Measurements from ENCODE around the gene MAU2. TPM values are rescaled to one million over a fixed set of nuclear protein-coding genes. Genes with fewer than 3 reads are reported as not detected.

The MAU2 gene
- total and polyA plus RNA-seq, 2 of the 13 experiments (the other 11 are each of a cell fraction or from before 2014, with no cell fraction given), result 16.8 to 33.8 TPM

DNA sequence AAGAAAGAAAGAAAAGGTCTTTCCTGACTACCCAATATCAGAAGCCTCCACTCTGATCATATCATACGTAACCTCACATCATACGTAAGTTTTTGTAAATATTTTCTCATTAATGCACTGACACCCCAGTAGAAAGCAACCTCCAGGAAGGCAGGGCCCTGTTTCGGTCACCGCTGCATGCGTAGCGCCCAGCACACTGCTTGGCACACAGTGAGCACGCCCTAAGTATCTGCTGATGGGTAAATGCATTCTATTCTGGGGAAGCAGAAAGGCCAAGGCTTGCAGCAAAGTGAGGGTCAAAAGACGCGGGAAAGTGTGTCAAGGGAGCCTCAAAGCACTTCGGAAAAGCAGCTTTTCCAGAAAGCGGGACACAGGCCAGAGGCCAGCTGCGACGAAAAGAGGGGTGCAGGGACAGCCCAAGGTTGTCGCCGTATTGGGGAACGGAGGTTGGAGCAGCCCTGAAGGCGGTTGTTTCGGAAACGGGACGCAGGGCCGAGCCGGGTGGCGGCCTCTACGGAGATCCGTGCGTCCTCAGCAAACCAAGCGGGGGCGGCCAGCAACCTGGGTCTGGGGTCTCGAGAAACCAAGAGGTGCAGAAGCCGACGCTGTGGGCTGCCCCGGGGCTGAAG is 783 bp upstream of the MAU2 start (continued):
- TF ChIP-seq, protein P1, sequence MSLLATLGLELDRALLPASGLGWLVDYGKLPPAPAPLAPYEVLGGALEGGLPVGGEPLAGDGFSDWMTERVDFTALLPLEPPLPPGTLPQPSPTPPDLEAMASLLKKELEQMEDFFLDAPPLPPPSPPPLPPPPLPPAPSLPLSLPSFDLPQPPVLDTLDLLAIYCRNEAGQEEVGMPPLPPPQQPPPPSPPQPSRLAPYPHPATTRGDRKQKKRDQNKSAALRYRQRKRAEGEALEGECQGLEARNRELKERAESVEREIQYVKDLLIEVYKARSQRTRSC (CRISPR knock-in tag; IDR thresholded peaks at IDR 0.05; ENCODE audit: low read depth), result no peak
- TF ChIP-seq DPF2 (CRISPR knock-in tag; IDR thresholded peaks at IDR 0.05; ENCODE audit: borderline replicate concordance, low read depth) (no peak), FOXA1 (IDR thresholded peaks at IDR 0.05) (no peak), FOXA1 (CRISPR knock-in tag; IDR thresholded peaks at IDR 0.05) (no peak), LCORL (IDR thresholded peaks at IDR 0.05) (no peak), LCORL (CRISPR knock-in tag; IDR thresholded peaks at IDR 0.05) (no peak; the same call in 1 of the 2 replicates), TRIM24 (CRISPR knock-in tag; IDR thresholded peaks at IDR 0.05) (no peak), TMF1 (CRISPR knock-in tag; IDR thresholded peaks at IDR 0.05; ENCODE audit: low read depth) (0 out of 2 replicates have a peak, but pooled peaks have one; percentile 11), ZNF326 (CRISPR knock-in tag; IDR thresholded peaks at IDR 0.05; ENCODE audit: borderline replicate concordance) (no peak), EZH2 (conservative IDR thresholded peaks at IDR 0.05; ENCODE audit: low read depth, low read length) (no peak), ZNF484 (CRISPR knock-in tag; IDR thresholded peaks at IDR 0.05; ENCODE audit: borderline replicate concordance, low read depth) (no peak), PRMT3 (CRISPR knock-in tag; IDR thresholded peaks at IDR 0.05; ENCODE audit: borderline replicate concordance, low read depth) (no peak), ZNF333 (CRISPR knock-in tag; IDR thresholded peaks at IDR 0.05; ENCODE audit: borderline replicate concordance) (no peak), HHEX (CRISPR knock-in tag; IDR thresholded peaks at IDR 0.05) (no peak), PCBP2 (optimal IDR thresholded peaks at IDR 0.05; ENCODE audit: low read depth, low read length, poor library complexity, severe bottlenecking) (no peak), PLRG1 (conservative IDR thresholded peaks at IDR 0.05) (no peak), POLR2G (IDR thresholded peaks at IDR 0.05; ENCODE audit: low read depth, low read length) (no peak), ZSCAN30 (CRISPR knock-in tag; IDR thresholded peaks at IDR 0.05) (no peak), REPIN1 (CRISPR knock-in tag; IDR thresholded peaks at IDR 0.05; ENCODE audit: borderline replicate concordance, low read depth) (peak; percentile 18; the same call in 1 of the 2 replicates)
- TF ChIP-seq, protein P2, sequence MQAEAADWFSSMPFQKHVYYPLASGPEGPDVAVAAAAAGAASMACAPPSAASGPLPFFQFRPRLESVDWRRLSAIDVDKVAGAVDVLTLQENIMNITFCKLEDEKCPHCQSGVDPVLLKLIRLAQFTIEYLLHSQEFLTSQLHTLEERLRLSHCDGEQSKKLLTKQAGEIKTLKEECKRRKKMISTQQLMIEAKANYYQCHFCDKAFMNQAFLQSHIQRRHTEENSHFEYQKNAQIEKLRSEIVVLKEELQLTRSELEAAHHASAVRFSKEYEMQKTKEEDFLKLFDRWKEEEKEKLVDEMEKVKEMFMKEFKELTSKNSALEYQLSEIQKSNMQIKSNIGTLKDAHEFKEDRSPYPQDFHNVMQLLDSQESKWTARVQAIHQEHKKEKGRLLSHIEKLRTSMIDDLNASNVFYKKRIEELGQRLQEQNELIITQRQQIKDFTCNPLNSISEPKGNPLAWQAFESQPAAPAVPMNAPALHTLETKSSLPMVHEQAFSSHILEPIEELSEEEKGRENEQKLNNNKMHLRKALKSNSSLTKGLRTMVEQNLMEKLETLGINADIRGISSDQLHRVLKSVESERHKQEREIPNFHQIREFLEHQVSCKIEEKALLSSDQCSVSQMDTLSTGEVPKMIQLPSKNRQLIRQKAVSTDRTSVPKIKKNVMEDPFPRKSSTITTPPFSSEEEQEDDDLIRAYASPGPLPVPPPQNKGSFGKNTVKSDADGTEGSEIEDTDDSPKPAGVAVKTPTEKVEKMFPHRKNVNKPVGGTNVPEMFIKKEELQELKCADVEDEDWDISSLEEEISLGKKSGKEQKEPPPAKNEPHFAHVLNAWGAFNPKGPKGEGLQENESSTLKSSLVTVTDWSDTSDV (CRISPR knock-in tag; IDR thresholded peaks at IDR 0.05), result no peak
- TF ChIP-seq, protein P3, sequence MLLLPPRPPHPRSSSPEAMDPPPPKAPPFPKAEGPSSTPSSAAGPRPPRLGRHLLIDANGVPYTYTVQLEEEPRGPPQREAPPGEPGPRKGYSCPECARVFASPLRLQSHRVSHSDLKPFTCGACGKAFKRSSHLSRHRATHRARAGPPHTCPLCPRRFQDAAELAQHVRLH (CRISPR knock-in tag; IDR thresholded peaks at IDR 0.05; ENCODE audit: borderline replicate concordance, low read depth), result no peak
- TF ChIP-seq, protein P4, sequence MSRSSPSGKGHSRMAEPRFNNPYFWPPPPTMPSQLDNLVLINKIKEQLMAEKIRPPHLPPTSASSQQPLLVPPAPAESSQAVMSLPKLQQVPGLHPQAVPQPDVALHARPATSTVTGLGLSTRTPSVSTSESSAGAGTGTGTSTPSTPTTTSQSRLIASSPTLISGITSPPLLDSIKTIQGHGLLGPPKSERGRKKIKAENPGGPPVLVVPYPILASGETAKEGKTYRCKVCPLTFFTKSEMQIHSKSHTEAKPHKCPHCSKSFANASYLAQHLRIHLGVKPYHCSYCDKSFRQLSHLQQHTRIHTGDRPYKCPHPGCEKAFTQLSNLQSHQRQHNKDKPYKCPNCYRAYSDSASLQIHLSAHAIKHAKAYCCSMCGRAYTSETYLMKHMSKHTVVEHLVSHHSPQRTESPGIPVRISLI (CRISPR knock-in tag; IDR thresholded peaks at IDR 0.05; ENCODE audit: borderline replicate concordance), result no peak
- TF ChIP-seq, protein P5, sequence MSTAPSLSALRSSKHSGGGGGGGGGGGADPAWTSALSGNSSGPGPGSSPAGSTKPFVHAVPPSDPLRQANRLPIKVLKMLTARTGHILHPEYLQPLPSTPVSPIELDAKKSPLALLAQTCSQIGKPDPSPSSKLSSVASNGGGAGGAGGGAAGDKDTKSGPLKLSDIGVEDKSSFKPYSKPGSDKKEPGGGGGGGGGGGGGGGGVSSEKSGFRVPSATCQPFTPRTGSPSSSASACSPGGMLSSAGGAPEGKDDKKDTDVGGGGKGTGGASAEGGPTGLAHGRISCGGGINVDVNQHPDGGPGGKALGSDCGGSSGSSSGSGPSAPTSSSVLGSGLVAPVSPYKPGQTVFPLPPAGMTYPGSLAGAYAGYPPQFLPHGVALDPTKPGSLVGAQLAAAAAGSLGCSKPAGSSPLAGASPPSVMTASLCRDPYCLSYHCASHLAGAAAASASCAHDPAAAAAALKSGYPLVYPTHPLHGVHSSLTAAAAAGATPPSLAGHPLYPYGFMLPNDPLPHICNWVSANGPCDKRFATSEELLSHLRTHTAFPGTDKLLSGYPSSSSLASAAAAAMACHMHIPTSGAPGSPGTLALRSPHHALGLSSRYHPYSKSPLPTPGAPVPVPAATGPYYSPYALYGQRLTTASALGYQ (CRISPR knock-in tag; IDR thresholded peaks at IDR 0.05), result no peak
- TF ChIP-seq, protein P6, sequence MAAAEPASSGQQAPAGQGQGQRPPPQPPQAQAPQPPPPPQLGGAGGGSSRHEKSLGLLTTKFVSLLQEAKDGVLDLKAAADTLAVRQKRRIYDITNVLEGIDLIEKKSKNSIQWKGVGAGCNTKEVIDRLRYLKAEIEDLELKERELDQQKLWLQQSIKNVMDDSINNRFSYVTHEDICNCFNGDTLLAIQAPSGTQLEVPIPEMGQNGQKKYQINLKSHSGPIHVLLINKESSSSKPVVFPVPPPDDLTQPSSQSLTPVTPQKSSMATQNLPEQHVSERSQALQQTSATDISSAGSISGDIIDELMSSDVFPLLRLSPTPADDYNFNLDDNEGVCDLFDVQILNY (CRISPR knock-in tag; conservative IDR thresholded peaks at IDR 0.05), result no peak

All from HepG2 (cell line).